Left ventricle myocardium inferior (tissue), 1 donor: Measurements from ENCODE around the gene GPC5. TPM values are rescaled to one million over a fixed set of nuclear protein-coding genes. Genes with fewer than 3 reads are reported as not detected.

Experiments used
- DNase-seq: peaks from one replicate; pipeline ENCODE4 v3.0.0-alpha.2; 2020
- H3K27ac ChIP-seq: fragments of 200-600 bp; replicated peaks from 2 replicates; pipeline ENCODE4 v1.8.0; 2021
- H3K27me3 ChIP-seq: fragments of 200-600 bp; 2 replicates; pipeline ENCODE4 v1.8.0; 2021; ENCODE audit warnings: low read depth
- H3K36me3 ChIP-seq: fragments of 200-600 bp; 2 replicates; pipeline ENCODE4 v1.8.0; 2021
- H3K4me1 ChIP-seq: fragments of 200-600 bp; 2 replicates; pipeline ENCODE4 v1.8.0; 2021
- H3K4me3 ChIP-seq: fragments of 200-600 bp; 2 replicates; pipeline ENCODE4 v1.8.0; 2021; ENCODE audit warnings: mild to moderate bottlenecking, moderate library complexity
- H3K9me3 ChIP-seq: fragments of 200-600 bp; replicated peaks from 2 replicates; pipeline ENCODE4 v1.8.0; 2021
- CTCF ChIP-seq: fragments of 200-600 bp; IDR thresholded peaks from 2 replicates; pipeline ENCODE4 v1.8.0; 2021; ENCODE audit warnings: antibody characterized with exemption, mild to moderate bottlenecking, borderline replicate concordance
- intact Hi-C: fragments of 100-400 bp; cut with micrococcal nuclease; formaldehyde crosslinking; loops from one replicate; pipeline ENCODE4 v1.11.0; 2022
- total RNA-seq: library from RNA; stranded (reverse); fragmentation: NEBNext Ultra II Directional; extraction: Animal tissue kit (Norgen Biotek cat#: 25700); gene quantifications from one replicate; pipeline ENCODE4 v1.2.1, GENCODE V29; 2021
- donor health status: DM: no; HTN: yes; CAD: no; lungs with severe emphysema.

GPC5 gene
- total RNA-seq, 1 donor from 2014 or later: 1.5 TPM

DNA sequence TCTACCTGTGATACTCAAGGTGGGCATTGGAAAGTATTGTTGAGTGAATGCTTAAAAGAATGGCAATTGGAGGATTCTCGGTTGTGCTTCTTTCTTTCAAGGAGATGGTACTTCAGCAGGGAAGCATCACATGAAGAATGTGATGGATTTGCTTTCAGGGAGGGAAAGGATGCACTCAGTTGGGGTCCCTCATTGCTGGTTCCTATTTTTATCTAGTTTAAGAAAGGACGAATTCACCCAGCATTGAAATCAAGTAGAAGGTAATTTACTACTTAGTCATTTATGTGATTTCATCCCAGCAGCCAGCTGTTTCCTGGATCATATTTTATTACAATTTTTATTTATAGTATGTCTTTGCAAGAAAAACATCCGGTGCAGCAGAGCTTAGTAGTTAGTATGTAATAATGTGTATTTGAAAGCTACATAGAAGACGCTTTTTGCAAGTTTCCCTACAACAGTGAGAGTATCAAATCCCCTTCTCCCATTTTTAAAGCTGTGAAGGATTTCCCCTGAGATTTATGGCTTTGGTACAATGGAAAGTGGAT is 417.9 kb downstream of the GPC5 start:
- Histone ChIP-seq H3K36me3 (no peaks in the 10 kb centered on the region), H3K4me1 (peaks cover 19% of the 10 kb centered on the region), H3K4me3 (no peak overlapping the region), H3K27me3 (no peaks in the 10 kb centered on the region), H3K9me3 (no peaks in the 10 kb centered on the region), H3K27ac (no peak overlapping the region)
- no peak for TF ChIP-seq CTCF
- intact Hi-C loops: no loop called here
- no peak for DNase-seq

DNA sequence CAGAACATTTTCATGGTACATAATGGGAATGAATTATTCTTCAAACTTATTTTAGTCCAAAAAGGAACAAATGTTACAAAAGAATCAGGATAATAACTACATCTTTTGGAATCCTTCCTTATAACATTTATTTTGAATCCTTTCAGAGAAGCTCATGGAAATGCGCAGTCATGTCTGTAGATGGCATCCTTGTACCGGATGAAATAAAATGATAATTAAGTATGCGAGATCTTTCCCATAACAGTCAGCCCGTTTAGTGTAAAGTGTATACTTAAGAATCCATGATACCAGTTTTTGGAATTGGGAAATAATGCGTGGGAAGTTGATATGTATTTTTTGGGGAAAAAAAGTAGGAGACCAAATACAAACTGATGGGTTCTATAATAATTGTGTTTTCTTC is 418.8 kb downstream of the GPC5 start:
- peak; percentile 57 for TF ChIP-seq CTCF
- intact Hi-C loops: no loop called here
- Histone ChIP-seq H3K4me1 (peaks cover 19% of the 10 kb centered on the region), H3K27ac (no peak overlapping the region), H3K27me3 (no peaks in the 10 kb centered on the region), H3K9me3 (no peaks in the 10 kb centered on the region), H3K4me3 (no peak overlapping the region), H3K36me3 (no peaks in the 10 kb centered on the region)
- no peak for DNase-seq

GRCh38 chr13:91824416-91824815 is 426.0 kb downstream of the GPC5 start:
- H3K4me1 ChIP-seq: no peaks in the 10 kb centered on the region
- H3K27me3 ChIP-seq: no peaks in the 10 kb centered on the region
- H3K27ac ChIP-seq: no peak overlapping the region
- intact Hi-C loops: no loop called here
- H3K4me3 ChIP-seq: no peak overlapping the region
- H3K36me3 ChIP-seq: no peaks in the 10 kb centered on the region
- TF ChIP-seq CTCF: no peak
- H3K9me3 ChIP-seq: peaks cover 20% of the 10 kb centered on the region
- DNase-seq: no peak

GRCh38 chr13:91825516-91825915 is 427.1 kb downstream of the GPC5 start:
- Histone ChIP-seq H3K36me3 (no peaks in the 10 kb centered on the region), H3K27me3 (no peaks in the 10 kb centered on the region), H3K4me3 (no peak overlapping the region), H3K9me3 (peaks cover 22% of the 10 kb centered on the region), H3K4me1 (no peaks in the 10 kb centered on the region), H3K27ac (no peak overlapping the region)
- intact Hi-C loops: no loop called here
- TF ChIP-seq CTCF: no peak
- no peak for DNase-seq

- no peaks in the 10 kb centered on the region for H3K27me3 ChIP-seq
- H3K4me1 ChIP-seq: no peaks in the 10 kb centered on the region
- H3K9me3 ChIP-seq: peaks cover 18% of the 10 kb centered on the region
- H3K27ac ChIP-seq: no peak overlapping the region
- DNase-seq: no peak
- H3K36me3 ChIP-seq: no peaks in the 10 kb centered on the region
- no peak for TF ChIP-seq CTCF
- intact Hi-C loops: no loop called here
- no peak overlapping the region for H3K4me3 ChIP-seq
Observed at GRCh38 chr13:91836553-91836952, 438.1 kb downstream of the GPC5 start.
